GM23338 (cell line): Measurements from ENCODE around the gene MRPL30.
"Not testable (repeated sequence)": the region's sequence is repeated elsewhere in the genome, so short reads cannot be mapped to it uniquely, and the experiment has no call there.

Experiments
- CREB1 ChIP-seq: fragments of 250-450 bp; sonication (Bioruptor Pico); IDR thresholded peaks from 2 replicates; pipeline ENCODE4 v1.5.0; 2020; ENCODE audit warnings: low read depth, mild to moderate bottlenecking, moderate library complexity
- EZH2 ChIP-seq: fragments of 200-600 bp; sonication (generic); IDR thresholded peaks from one replicate; pipeline ENCODE4 v1.8.0; 2017; ENCODE audit warnings: antibody characterized with exemption, mild to moderate bottlenecking, low read depth; ENCODE audit not compliant: unreplicated experiment
- EZH2phosphoT487 ChIP-seq: fragments of 200-600 bp; sonication (generic); IDR thresholded peaks from one replicate; pipeline ENCODE4 v1.8.1; 2018; ENCODE audit warnings: antibody characterized with exemption; ENCODE audit not compliant: unreplicated experiment
- JUNB ChIP-seq: IDR thresholded peaks from one replicate; pipeline ENCODE4 v1.6.1; 2016; ENCODE audit warnings: antibody characterized with exemption; ENCODE audit not compliant: unreplicated experiment
- POLR2AphosphoS5 ChIP-seq: IDR thresholded peaks from 2 replicates; pipeline ENCODE4 v1.6.1; 2016; ENCODE audit warnings: antibody characterized with exemption, low read depth
- STAT1 ChIP-seq: IDR thresholded peaks from one replicate; pipeline ENCODE4 v1.6.1; 2016; ENCODE audit warnings: antibody characterized with exemption; ENCODE audit not compliant: unreplicated experiment
- ZNF114 ChIP-seq: fragments of 250-450 bp; sonication (Bioruptor Pico); IDR thresholded peaks from 2 replicates; pipeline ENCODE4 v1.5.0; 2020; ENCODE audit warnings: mild to moderate bottlenecking, moderate library complexity
- ZNF331 ChIP-seq: fragments of 250-450 bp; sonication (Bioruptor Pico); IDR thresholded peaks from 2 replicates; pipeline ENCODE4 v1.5.0; 2020; ENCODE audit warnings: low read depth, mild to moderate bottlenecking, moderate library complexity
- TF ChIP-seq, protein P1 (sequence below), 2 experiments: fragments of 200-600 bp in 1 of 2; sonication (generic) in 1 of 2; conservative IDR thresholded peaks; 2 replicates each; pipeline versions ENCODE4 v1.5.1 to v1.6.1; 2016 to 2017; ENCODE audit warnings: antibody characterized with exemption in 2 of 2, low read depth in 2 of 2, mild to moderate bottlenecking in 2 of 2, moderate library complexity in 1 of 2
- TF ChIP-seq, protein P2 (sequence below): IDR thresholded peaks from one replicate; pipeline ENCODE4 v1.6.1; 2018; ENCODE audit warnings: antibody characterized with exemption; ENCODE audit not compliant: unreplicated experiment

DNA sequence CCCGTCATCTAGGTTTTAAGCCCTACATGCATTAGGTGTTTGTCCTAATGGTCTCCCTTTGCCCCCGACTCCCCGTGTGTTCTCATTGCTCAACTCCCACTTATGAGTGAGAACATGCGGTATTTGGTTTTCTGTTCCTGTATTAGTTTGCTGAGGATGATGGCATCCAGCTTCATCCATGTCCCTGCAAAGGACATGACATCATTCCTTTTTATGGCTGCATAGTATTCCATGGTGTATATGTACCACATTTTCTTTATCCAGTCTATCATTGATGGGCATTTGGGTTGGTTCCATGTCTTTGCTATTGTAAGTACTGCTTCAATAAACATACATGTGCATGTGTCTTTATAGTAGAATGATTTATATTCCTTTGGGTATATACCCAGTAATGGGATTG lies 11.4 kb downstream of the MRPL30 start:
- TF ChIP-seq, protein P1, sequence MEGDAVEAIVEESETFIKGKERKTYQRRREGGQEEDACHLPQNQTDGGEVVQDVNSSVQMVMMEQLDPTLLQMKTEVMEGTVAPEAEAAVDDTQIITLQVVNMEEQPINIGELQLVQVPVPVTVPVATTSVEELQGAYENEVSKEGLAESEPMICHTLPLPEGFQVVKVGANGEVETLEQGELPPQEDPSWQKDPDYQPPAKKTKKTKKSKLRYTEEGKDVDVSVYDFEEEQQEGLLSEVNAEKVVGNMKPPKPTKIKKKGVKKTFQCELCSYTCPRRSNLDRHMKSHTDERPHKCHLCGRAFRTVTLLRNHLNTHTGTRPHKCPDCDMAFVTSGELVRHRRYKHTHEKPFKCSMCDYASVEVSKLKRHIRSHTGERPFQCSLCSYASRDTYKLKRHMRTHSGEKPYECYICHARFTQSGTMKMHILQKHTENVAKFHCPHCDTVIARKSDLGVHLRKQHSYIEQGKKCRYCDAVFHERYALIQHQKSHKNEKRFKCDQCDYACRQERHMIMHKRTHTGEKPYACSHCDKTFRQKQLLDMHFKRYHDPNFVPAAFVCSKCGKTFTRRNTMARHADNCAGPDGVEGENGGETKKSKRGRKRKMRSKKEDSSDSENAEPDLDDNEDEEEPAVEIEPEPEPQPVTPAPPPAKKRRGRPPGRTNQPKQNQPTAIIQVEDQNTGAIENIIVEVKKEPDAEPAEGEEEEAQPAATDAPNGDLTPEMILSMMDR (conservative IDR thresholded peaks at IDR 0.05; ENCODE audit: low read depth in 2 of 2), result not testable (repeated sequence)
- TF ChIP-seq CREB1 (CRISPR knock-in tag); EZH2; POLR2AphosphoS5; EZH2phosphoT487; ZNF114 (CRISPR knock-in tag); STAT1; JUNB; ZNF331: not testable (repeated sequence)
- TF ChIP-seq, protein P2, sequence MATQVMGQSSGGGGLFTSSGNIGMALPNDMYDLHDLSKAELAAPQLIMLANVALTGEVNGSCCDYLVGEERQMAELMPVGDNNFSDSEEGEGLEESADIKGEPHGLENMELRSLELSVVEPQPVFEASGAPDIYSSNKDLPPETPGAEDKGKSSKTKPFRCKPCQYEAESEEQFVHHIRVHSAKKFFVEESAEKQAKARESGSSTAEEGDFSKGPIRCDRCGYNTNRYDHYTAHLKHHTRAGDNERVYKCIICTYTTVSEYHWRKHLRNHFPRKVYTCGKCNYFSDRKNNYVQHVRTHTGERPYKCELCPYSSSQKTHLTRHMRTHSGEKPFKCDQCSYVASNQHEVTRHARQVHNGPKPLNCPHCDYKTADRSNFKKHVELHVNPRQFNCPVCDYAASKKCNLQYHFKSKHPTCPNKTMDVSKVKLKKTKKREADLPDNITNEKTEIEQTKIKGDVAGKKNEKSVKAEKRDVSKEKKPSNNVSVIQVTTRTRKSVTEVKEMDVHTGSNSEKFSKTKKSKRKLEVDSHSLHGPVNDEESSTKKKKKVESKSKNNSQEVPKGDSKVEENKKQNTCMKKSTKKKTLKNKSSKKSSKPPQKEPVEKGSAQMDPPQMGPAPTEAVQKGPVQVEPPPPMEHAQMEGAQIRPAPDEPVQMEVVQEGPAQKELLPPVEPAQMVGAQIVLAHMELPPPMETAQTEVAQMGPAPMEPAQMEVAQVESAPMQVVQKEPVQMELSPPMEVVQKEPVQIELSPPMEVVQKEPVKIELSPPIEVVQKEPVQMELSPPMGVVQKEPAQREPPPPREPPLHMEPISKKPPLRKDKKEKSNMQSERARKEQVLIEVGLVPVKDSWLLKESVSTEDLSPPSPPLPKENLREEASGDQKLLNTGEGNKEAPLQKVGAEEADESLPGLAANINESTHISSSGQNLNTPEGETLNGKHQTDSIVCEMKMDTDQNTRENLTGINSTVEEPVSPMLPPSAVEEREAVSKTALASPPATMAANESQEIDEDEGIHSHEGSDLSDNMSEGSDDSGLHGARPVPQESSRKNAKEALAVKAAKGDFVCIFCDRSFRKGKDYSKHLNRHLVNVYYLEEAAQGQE, result not testable (repeated sequence)
